CD4-positive, CD25-positive, alpha-beta regulatory T cell (primary cell): Measurements from ENCODE around the gene CNBD2. TPM values are rescaled to one million over a fixed set of nuclear protein-coding genes. Genes with fewer than 3 reads are reported as not detected.
"Not testable (repeated sequence)": the region's sequence is repeated elsewhere in the genome, so short reads cannot be mapped to it uniquely, and the experiment has no call there.

Source experiments
- ATAC-seq, 2 donors: fragments of 150-1000 bp; cut with Tn5 transposase; one replicate each; pipeline ENCODE4 v1.10.0; 2021; ENCODE audit warnings: low read depth in 2 of 2, moderate number of reproducible peaks in 2 of 2, moderate library complexity in 1 of 2
- DNase-seq, 3 donors: peaks; one replicate each; pipeline versions ENCODE4 v3.0.0 to v3.0.0-alpha.2; 2012 to 2022; ENCODE audit warnings: mixed read lengths in 1 of 3
- H3K27ac ChIP-seq: one replicate; pipeline ENCODE4 v1.7.0; 2013; ENCODE audit warnings: mild to moderate bottlenecking, low read length; ENCODE audit not compliant: insufficient read depth, poor library complexity, severe bottlenecking
- H3K27me3 ChIP-seq: one replicate; pipeline ENCODE4 v1.7.0; 2013; ENCODE audit warnings: low read length; ENCODE audit not compliant: control insufficient read depth, insufficient read depth
- H3K36me3 ChIP-seq: one replicate; pipeline ENCODE4 v1.7.0; 2013; ENCODE audit warnings: mild to moderate bottlenecking, low read length, moderate library complexity; ENCODE audit not compliant: control insufficient read depth, insufficient read depth
- H3K4me1 ChIP-seq: 2 replicates; pipeline ENCODE4 v1.7.0; 2013; ENCODE audit warnings: mild to moderate bottlenecking, low read length; ENCODE audit not compliant: insufficient read depth, control insufficient read depth, poor library complexity, severe bottlenecking
- H3K4me3 ChIP-seq: one replicate; pipeline ENCODE4 v1.7.0; 2013; ENCODE audit warnings: low read depth, mild to moderate bottlenecking, low read length, moderate library complexity
- H3K9me3 ChIP-seq, 2 experiments: 1 replicate in 1 of 2; 2 replicates in 1 of 2; pipeline ENCODE4 v1.7.0; 2013; ENCODE audit warnings: low read length in 2 of 2, mild to moderate bottlenecking in 1 of 2, moderate library complexity in 1 of 2; ENCODE audit not compliant: control insufficient read depth in 2 of 2
- H3K27ac Mint-ChIP-seq, 3 donors: one replicate each; pipeline ENCODE4 v1.8.0; 2020 to 2022; ENCODE audit warnings: mild to moderate bottlenecking in 3 of 3, mixed read lengths in 3 of 3, moderate library complexity in 2 of 3
- H3K27me3 Mint-ChIP-seq: one replicate; pipeline ENCODE4 v1.8.0; 2022; ENCODE audit warnings: mild to moderate bottlenecking, mixed read lengths
- H3K36me3 Mint-ChIP-seq: one replicate; pipeline ENCODE4 v1.8.0; 2020; ENCODE audit warnings: mixed read lengths
- H3K4me1 Mint-ChIP-seq, 4 donors: one replicate each; pipeline ENCODE4 v1.8.0; 2020 to 2022; ENCODE audit warnings: mixed read lengths in 4 of 4, mild to moderate bottlenecking in 1 of 4
- H3K4me3 Mint-ChIP-seq, 4 donors: one replicate each; pipeline ENCODE4 v1.8.0; 2020 to 2022; ENCODE audit warnings: mild to moderate bottlenecking in 4 of 4, mixed read lengths in 4 of 4, moderate library complexity in 3 of 4
- H3K9me3 Mint-ChIP-seq, 7 donors: one replicate each; pipeline ENCODE4 v1.8.0; 2020 to 2022; ENCODE audit warnings: mixed read lengths in 7 of 7, mild to moderate bottlenecking in 3 of 7, moderate library complexity in 2 of 7
- polyA plus RNA-seq, 4 donors: library from polyadenylated mRNA; unstranded; fragments of 300-500 nt; fragmentation: Illumina TruSeq; gene quantifications; one replicate each; pipeline ENCODE4 v1.2.3, GENCODE V29; 2021
- total RNA-seq: library from RNA; stranded (reverse); gene quantifications from one replicate; pipeline ENCODE4 v1.2.3, GENCODE V29; 2022

CNBD2 gene
- total and polyA plus RNA-seq, 5 donors from 2014 or later: 8.5 to 24.8 (median 11.3) TPM

DNA sequence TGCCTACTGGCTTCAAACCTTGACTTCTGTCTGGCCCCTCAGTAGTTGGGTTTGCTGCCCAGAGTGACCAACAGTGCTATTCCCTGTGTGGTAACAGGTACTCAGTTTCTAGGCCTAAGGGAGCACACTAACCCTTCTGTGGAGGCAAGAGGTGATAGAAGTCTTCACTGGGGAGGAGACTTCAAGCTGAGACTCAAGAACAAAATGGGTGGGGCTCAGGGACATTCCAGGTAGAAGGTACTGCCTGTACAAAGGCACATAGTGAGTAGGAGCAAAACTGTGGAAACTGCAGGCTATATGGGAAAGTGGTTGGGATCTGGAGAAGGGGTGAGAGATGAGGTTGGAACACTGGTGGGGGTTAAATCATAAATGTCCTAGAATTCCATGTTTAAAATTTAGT lies 11.8 kb upstream of the CNBD2 start:
- DNase-seq (no peak), ATAC-seq (no peak)
- no peaks in the 10 kb centered on the region for H3K36me3 Mint-ChIP-seq
- Histone ChIP-seq H3K27me3 (no peaks in the 10 kb centered on the region), H3K27ac (no peak overlapping the region), H3K9me3 (no peaks in the 10 kb centered on the region), H3K4me1 (peaks cover 30% of the 10 kb centered on the region), H3K4me3 (no peak overlapping the region), H3K36me3 (no peaks in the 10 kb centered on the region)
- H3K27ac Mint-ChIP-seq: peak overlapping the region in 1 of 3 donors; percentile 5
- peaks cover 6 to 41% (median 17%) of the 10 kb centered on the region in 4 donors for H3K4me1 Mint-ChIP-seq
- peak overlapping the region in 3 of 4 donors; percentile 11 to 42 (median 17) for H3K4me3 Mint-ChIP-seq
- peaks cover 0 to 2% (median 0%) of the 10 kb centered on the region in 7 donors for H3K9me3 Mint-ChIP-seq
- H3K27me3 Mint-ChIP-seq: peaks cover 13% of the 10 kb centered on the region

DNA sequence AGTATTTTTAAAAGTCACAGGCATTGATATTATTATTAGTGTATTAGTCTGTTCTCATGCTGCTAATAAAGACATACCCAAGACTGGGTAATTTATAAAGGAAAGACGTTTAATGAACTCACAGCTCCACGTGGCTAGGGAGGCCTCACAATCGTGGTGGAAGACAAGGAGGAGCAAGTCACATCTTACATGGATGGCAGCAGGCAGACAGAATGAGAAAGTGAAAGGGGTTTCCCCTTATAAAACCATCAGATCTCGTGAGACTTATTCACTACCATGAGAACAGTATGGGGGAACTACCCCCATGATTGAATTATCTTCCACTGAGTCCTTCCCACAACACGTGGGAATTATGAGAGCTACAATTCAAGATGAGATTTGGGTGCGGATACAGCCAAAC lies 9.1 kb upstream of the CNBD2 start:
- DNase-seq, H3K4me3 ChIP-seq, H3K36me3 Mint-ChIP-seq, H3K9me3 ChIP-seq, H3K27me3 ChIP-seq, H3K27me3 Mint-ChIP-seq, H3K27ac Mint-ChIP-seq, H3K36me3 ChIP-seq, ATAC-seq, H3K27ac ChIP-seq, H3K9me3 Mint-ChIP-seq: not testable (repeated sequence)
- Mint-ChIP-seq H3K4me1 (peaks cover 0 to 22% (median 5%) of the 10 kb centered on the region in 4 donors), H3K4me3 (peak overlapping the region in 1 of 4 donors; percentile 16)
- H3K4me1 ChIP-seq: peaks cover 10% of the 10 kb centered on the region

DNA sequence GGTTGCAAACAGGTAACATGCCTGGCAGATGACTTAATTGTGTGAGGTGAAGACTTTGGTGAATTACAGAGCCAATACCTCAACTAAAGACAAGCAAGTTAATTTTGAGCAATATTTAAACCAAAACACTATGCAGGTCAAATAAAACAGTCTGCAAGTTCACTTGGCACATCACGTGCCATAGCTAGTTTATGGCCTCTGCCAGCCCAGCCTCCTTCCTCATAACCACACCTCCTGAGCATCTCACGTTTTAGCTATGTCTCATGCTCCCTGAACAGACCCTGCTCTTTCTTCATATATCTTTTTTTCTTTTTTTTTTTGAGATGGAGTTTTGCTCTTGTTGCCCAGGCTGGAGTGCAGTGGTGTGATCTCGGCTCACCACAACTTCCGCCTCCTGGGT lies 4.5 kb upstream of the CNBD2 start:
- peaks cover 0 to 2% (median 0%) of the 10 kb centered on the region in 7 donors for H3K9me3 Mint-ChIP-seq
- no peak overlapping the region for H3K4me3 Mint-ChIP-seq
- peaks cover 25% of the 10 kb centered on the region for H3K27me3 Mint-ChIP-seq
- H3K36me3 Mint-ChIP-seq: no peaks in the 10 kb centered on the region
- Histone ChIP-seq H3K27ac (no peak overlapping the region), H3K27me3 (no peaks in the 10 kb centered on the region), H3K9me3 (no peaks in the 10 kb centered on the region), H3K36me3 (no peaks in the 10 kb centered on the region), H3K4me1 (no peaks in the 10 kb centered on the region), H3K4me3 (no peak overlapping the region)
- DNase-seq (no peak), ATAC-seq (no peak)
- no peak overlapping the region for H3K27ac Mint-ChIP-seq
- peaks cover 0 to 9% (median 0%) of the 10 kb centered on the region in 4 donors for H3K4me1 Mint-ChIP-seq

DNA sequence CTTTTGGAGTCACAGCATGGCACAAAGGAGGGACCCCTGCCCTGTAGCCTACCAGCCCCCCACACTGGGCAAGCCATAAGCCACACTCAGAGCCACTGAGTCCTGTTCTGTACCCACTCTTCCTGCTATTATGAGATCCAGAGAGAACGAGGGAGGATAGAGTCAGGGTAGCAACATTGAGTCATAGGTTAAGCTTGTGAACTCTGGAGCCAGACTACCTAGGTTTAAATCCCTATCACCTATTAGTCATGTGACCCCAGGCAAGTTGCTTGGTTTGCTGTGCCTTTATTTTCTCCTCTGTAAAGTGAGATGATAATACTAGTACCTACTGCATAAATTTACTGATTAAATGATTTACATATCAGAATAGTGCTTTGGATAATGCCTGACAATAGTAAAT lies 540 bp downstream of the CNBD2 start:
- H3K27me3 ChIP-seq: peaks cover 2% of the 10 kb centered on the region
- no peak overlapping the region for H3K27ac Mint-ChIP-seq
- H3K27ac ChIP-seq: no peak overlapping the region
- H3K4me1 ChIP-seq: no peaks in the 10 kb centered on the region
- H3K9me3 ChIP-seq: no peaks in the 10 kb centered on the region
- DNase-seq (no peak), ATAC-seq (no peak)
- H3K4me3 ChIP-seq: no peak overlapping the region
- no peaks in the 10 kb centered on the region for H3K36me3 Mint-ChIP-seq
- peaks cover 0 to 5% (median 0%) of the 10 kb centered on the region in 4 donors for H3K4me1 Mint-ChIP-seq
- H3K36me3 ChIP-seq: no peaks in the 10 kb centered on the region
- H3K27me3 Mint-ChIP-seq: peaks cover 20% of the 10 kb centered on the region
- H3K4me3 Mint-ChIP-seq: no peak overlapping the region
- peaks cover 0 to 2% (median 0%) of the 10 kb centered on the region in 7 donors for H3K9me3 Mint-ChIP-seq

DNA sequence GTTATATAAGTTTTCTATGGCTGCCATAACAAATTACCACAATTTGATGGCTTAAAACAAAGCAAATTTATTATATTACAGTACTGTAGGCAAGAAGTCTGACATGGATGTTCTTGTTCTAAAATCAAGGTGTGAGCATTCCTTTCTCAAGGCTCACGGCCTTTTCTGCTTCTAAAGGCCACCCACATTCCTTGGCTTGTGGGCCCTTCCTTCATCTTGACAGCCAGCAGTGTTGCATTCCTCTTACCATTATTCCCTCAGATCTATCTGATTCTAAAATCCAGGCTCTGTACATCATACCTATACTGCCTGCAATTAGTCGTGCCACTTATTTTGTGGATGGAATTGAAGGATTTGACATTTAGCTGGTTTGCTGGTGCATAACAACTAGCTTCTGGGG lies 3.6 kb downstream of the CNBD2 start:
- no peak overlapping the region for H3K27ac ChIP-seq
- peaks cover 2% of the 10 kb centered on the region for H3K27me3 ChIP-seq
- DNase-seq (no peak), ATAC-seq (no peak)
- Mint-ChIP-seq H3K36me3 (no peaks in the 10 kb centered on the region), H3K27me3 (peaks cover 4% of the 10 kb centered on the region), H3K9me3 (peaks cover 0 to 2% (median 0%) of the 10 kb centered on the region in 7 donors), H3K4me3 (no peak overlapping the region), H3K4me1 (no peaks in the 10 kb centered on the region), H3K27ac (no peak overlapping the region)
- H3K9me3 ChIP-seq: no peaks in the 10 kb centered on the region
- no peaks in the 10 kb centered on the region for H3K36me3 ChIP-seq
- H3K4me1 ChIP-seq: no peaks in the 10 kb centered on the region
- no peak overlapping the region for H3K4me3 ChIP-seq

DNA sequence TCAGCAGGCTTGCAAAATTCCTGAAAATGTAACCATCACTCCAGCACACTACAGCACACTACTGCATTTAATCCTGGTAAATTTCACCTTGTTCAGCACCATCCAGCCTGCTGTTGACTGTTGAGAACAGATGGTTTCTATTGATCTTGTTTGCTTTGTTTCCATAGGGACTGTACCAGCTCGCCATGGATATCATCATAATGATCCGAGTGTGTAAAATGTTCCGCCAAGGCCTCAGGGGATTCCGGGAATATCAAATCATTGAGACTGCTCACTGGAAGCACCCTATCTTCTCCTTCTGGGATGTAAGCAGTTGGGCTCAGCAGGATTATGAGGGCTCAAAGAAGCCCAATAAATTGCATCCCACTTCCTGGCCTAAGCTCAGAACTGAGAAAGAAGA lies 4.1 kb downstream of the CNBD2 start:
- Histone ChIP-seq H3K36me3 (no peaks in the 10 kb centered on the region), H3K4me1 (no peaks in the 10 kb centered on the region), H3K27ac (no peak overlapping the region), H3K27me3 (peaks cover 2% of the 10 kb centered on the region), H3K9me3 (no peaks in the 10 kb centered on the region), H3K4me3 (no peak overlapping the region)
- ATAC-seq: no peak
- H3K27ac Mint-ChIP-seq: no peak overlapping the region
- peaks cover 4% of the 10 kb centered on the region for H3K27me3 Mint-ChIP-seq
- H3K4me1 Mint-ChIP-seq: no peaks in the 10 kb centered on the region
- peaks cover 0 to 2% (median 0%) of the 10 kb centered on the region in 7 donors for H3K9me3 Mint-ChIP-seq
- DNase-seq: no peak
- no peaks in the 10 kb centered on the region for H3K36me3 Mint-ChIP-seq
- H3K4me3 Mint-ChIP-seq: no peak overlapping the region

DNA sequence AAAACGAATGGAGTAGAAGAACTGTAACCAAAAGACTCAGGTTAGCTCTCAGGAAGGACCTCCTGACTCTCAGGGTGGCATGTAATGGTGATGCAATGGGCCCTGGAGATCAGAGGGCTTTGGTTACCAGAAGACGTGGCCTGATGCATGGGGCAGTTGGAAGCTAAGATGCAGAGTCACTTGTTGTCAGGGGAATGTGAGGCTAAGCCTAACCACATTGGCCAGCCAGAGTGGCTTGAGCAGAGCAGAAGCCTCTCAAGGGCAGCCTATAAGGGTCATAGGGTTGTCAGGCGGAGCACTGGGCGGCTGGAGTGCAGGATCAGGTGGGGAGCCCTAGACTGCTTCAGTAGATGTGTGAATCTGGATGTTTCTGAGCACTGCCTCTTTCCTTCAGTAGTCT lies 5.9 kb downstream of the CNBD2 start:
- H3K27ac Mint-ChIP-seq: no peak overlapping the region
- Histone ChIP-seq H3K4me1 (no peaks in the 10 kb centered on the region), H3K36me3 (no peaks in the 10 kb centered on the region), H3K27ac (no peak overlapping the region), H3K4me3 (no peak overlapping the region), H3K9me3 (no peaks in the 10 kb centered on the region), H3K27me3 (peaks cover 2% of the 10 kb centered on the region)
- ATAC-seq (no peak), DNase-seq (no peak)
- peaks cover 0 to 2% (median 0%) of the 10 kb centered on the region in 7 donors for H3K9me3 Mint-ChIP-seq
- no peaks in the 10 kb centered on the region for H3K36me3 Mint-ChIP-seq
- no peaks in the 10 kb centered on the region for H3K27me3 Mint-ChIP-seq
- no peak overlapping the region for H3K4me3 Mint-ChIP-seq
- no peaks in the 10 kb centered on the region for H3K4me1 Mint-ChIP-seq

DNA sequence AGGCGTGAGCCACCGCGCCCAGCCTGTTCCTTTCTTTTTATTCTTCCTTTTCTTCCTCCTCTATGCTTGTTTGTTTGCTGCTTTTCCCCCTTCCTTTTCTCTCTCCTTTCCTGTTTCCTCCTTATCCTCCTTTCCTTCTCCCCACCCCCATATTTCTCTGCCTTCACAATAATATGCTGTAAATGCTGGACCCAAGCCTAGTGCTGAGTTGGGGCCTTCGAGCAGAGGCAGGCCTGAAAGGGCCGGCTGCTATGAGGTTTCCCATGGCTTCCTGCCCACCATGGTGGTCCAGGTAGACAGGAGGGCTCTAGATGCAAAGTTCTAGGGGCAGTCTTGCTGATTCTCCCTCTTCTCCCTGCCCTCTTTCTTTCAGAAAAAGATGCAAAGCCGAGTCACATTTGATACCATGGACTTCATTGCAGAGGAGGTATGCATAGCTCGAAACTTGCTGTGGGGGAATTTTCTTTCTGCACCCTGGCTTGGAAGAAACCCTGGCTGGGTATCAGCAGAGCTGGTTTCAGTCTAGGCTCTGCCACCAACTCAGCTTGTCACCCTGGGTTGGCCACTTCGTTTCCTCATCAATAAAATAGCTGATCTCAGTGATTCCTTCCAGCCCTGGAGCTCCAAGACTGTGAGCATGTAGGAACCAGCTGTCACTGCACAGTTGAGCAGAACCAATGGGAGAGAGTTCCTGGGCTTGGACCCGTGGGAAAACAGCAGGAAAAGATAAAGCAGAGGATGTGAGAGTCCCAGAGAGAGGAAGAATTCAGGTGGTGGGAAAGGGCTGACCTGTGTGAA lies 7.4 kb downstream of the CNBD2 start:
- no peak overlapping the region for H3K27ac Mint-ChIP-seq

More for the DNA sequence above, 7.4 kb downstream of the CNBD2 start:
- no peaks in the 10 kb centered on the region for H3K27me3 Mint-ChIP-seq
- no peaks in the 10 kb centered on the region for H3K4me1 ChIP-seq
- H3K4me3 Mint-ChIP-seq: no peak overlapping the region
- H3K36me3 Mint-ChIP-seq: no peaks in the 10 kb centered on the region
- no peak overlapping the region for H3K4me3 ChIP-seq
- no peaks in the 10 kb centered on the region for H3K36me3 ChIP-seq
- no peak overlapping the region for H3K27ac ChIP-seq
- DNase-seq (no peak), ATAC-seq (no peak)
- no peaks in the 10 kb centered on the region for H3K9me3 Mint-ChIP-seq
- no peaks in the 10 kb centered on the region for H3K4me1 Mint-ChIP-seq
- no peaks in the 10 kb centered on the region for H3K27me3 ChIP-seq
- no peaks in the 10 kb centered on the region for H3K9me3 ChIP-seq
